NCI-H1436 (cell line): ENCODE results near the gene PDE6C.
A peak's percentile ranks its signal among the peaks of the same experiment; 100 is the strongest.

Source experiments
- DNase-seq: peaks from one replicate; lab custom pipeline; 2025; lab: John Stamatoyannopoulos, UW

Gene PDE6C

GRCh38 chr10:93702210-93703001 lies 90.1 kb downstream of the PDE6C start, which contains the start of gene FRA10AC1:
Gene FRA10AC1 (minus strand): TSS chr10:93702592. CDS start chr10:93700106, 2,486 bp downstream.
- DNase-seq: peak; percentile 88

GRCh38 chr10:93703066-93703465 lies 90.7 kb downstream of the PDE6C start:
- DNase-seq: peak; percentile 23

- no peak for DNase-seq
These were observed 91.5 kb downstream of the PDE6C start for GRCh38 chr10:93703841-93704240.

- DNase-seq: no peak
These were observed 92.1 kb downstream of the PDE6C start for GRCh38 chr10:93704451-93704850.

GRCh38 chr10:93707623-93708022 lies 95.3 kb downstream of the PDE6C start:
- DNase-seq: no peak

GRCh38 chr10:93710333-93710909 lies 98.1 kb downstream of the PDE6C start:
- DNase-seq: no peak

GRCh38 chr10:93711891-93712290 lies 99.6 kb downstream of the PDE6C start:
- DNase-seq: no peak

- no peak for DNase-seq
These were observed 100.3 kb downstream of the PDE6C start for GRCh38 chr10:93712593-93712992.

- no peak for DNase-seq
These were observed 103.0 kb downstream of the PDE6C start for GRCh38 chr10:93715345-93715744.
